Fibroblast of villous mesenchyme (primary cell): ENCODE data around the gene HTR2A. TPM values are rescaled to one million over a fixed set of nuclear protein-coding genes. Genes with fewer than 3 reads are reported as not detected.

Source experiments
- DNase-seq: peaks from one replicate; pipeline ENCODE4 v3.0.0-alpha.2; 2010; ENCODE audit warnings: low read depth
- H3K4me3 ChIP-seq: 2 replicates; pipeline ENCODE4 v1.5.1; 2011; ENCODE audit warnings: low read depth, mild to moderate bottlenecking, low read length
- total RNA-seq: library from RNA; depleted of rRNA; stranded (reverse); fragments of >200 nt; gene quantifications from 2 replicates; pipeline ENCODE4 v1.2.3, GENCODE V29; 2012
- TF ChIP-seq, protein P1 (sequence below): IDR thresholded peaks from 2 replicates; pipeline ENCODE4 v1.5.1; 2012; ENCODE audit warnings: low read depth, mild to moderate bottlenecking, low read length; ENCODE audit not compliant: insufficient read depth

HTR2A gene
- total RNA-seq, 1 donor: not detected

DNA sequence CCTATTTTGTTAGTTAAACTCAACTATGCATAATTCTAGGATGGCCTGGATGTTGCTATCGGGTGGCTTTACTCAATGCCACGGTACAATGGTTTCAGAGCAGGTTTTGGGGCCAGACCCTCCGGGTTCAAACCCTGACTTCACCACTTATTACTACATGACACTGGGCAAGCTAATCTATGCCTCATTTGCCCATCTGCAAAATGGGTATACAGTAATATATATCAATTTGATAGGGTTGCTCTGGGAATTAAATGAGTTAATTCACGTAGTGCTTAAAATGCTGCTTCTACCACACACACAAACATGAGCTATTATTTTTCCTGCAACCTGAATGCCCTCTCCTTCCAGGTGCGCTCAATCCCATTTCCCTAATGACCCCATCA, 100.7 kb downstream of the HTR2A start:
- no peak for DNase-seq
- peak overlapping the region; percentile 89 for H3K4me3 ChIP-seq
- TF ChIP-seq, protein P1, sequence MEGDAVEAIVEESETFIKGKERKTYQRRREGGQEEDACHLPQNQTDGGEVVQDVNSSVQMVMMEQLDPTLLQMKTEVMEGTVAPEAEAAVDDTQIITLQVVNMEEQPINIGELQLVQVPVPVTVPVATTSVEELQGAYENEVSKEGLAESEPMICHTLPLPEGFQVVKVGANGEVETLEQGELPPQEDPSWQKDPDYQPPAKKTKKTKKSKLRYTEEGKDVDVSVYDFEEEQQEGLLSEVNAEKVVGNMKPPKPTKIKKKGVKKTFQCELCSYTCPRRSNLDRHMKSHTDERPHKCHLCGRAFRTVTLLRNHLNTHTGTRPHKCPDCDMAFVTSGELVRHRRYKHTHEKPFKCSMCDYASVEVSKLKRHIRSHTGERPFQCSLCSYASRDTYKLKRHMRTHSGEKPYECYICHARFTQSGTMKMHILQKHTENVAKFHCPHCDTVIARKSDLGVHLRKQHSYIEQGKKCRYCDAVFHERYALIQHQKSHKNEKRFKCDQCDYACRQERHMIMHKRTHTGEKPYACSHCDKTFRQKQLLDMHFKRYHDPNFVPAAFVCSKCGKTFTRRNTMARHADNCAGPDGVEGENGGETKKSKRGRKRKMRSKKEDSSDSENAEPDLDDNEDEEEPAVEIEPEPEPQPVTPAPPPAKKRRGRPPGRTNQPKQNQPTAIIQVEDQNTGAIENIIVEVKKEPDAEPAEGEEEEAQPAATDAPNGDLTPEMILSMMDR: no peak

DNA sequence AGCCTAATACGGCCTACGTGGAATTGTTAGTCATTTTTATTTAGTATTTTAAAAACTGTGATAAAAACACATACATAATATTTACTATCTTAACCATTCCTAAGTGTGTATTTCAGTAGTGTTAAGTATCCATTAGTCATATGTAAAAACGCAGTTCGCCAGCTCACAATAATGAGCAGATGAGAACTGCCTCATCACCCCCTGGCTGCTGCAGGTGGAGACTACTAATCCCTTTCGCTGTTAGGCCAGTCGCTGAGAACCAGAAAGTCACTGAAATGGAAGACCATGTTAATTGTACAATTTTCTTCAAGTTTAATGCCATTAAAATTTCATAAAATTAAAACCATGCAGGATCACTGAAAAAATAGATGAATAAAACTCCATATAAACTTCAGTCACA, 101.5 kb downstream of the HTR2A start:
- H3K4me3 ChIP-seq: no peak overlapping the region
- DNase-seq: no peak
- TF ChIP-seq, protein P1: no peak

DNA sequence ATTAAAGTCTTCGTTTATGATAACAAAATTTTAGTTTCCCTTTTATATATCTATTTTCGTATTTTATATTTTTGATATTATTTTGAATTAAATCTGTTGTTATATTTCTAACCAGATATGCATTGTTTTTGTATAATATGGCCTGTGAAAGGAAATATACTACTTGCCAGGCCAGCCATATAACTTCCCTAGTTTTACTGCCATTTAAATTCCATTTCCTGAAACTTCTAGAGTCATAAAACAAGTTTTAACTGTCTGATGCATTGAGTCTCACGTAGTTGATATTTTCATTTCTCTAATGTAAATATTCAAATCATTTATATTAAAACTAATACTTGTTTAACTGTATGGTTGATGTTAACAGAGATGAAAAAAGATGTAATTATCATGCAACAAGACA, 113.3 kb downstream of the HTR2A start:
- no peak for DNase-seq
- H3K4me3 ChIP-seq: no peak overlapping the region
- TF ChIP-seq, protein P1: no peak

DNA sequence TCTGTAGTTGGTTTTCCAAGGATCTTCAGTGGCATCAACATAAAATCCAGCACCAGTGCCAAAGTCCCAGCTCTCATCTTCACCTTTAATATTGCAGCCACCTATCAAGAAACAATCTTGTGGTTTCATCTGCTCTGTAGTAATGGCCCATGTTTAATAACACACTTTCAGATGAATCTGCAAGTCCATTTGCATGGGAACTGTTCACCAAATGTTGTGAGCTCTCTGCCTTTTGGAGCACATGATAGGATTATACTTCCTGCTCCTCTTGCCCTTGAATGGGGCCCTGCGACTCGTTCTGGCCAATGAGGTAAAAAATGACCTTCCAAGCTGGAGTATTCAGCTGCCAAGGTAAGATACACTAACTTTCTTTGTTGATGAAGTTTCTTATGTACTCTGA, 114.2 kb downstream of the HTR2A start:
- no peak overlapping the region for H3K4me3 ChIP-seq
- TF ChIP-seq, protein P1: no peak
- no peak for DNase-seq

DNA sequence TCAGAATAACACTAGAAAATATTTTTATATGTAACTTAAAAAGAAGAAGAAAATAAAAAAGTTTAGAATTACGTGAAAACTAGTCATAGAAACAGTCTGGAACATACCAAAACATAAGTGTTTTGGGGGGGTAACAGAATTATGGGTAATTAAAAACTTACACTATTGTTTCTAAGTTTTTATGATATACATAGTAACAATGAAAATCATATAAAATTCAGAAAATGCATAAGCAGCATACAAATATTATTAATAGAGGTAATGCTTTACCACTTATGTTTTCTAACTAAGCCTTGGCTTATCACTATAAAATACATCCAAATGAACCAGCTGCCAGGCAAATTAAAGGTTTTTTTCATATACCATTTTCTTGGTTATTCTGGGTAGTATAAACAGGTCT, 114.8 kb downstream of the HTR2A start:
- TF ChIP-seq, protein P1: no peak
- H3K4me3 ChIP-seq: no peak overlapping the region
- no peak for DNase-seq

Other genes with a start within 250 kb of the HTR2A start
- gene ESD, start 99.9 kb downstream of the HTR2A start, total RNA-seq: 98.2 and 118 TPM in 2 replicates